Bronchial epithelial cell (primary cell): ENCODE data around the gene C11orf91. TPM values are rescaled to one million over a fixed set of nuclear protein-coding genes. Genes with fewer than 3 reads are reported as not detected.
A peak's percentile ranks its signal among the peaks of the same experiment; 100 is the strongest.

Experiments
- DNase-seq: peaks from one replicate; pipeline ENCODE4 v3.0.0-alpha.2; 2010; ENCODE audit warnings: low read depth
- FAIRE-seq: peaks from 2 replicates; lab custom pipeline; 2011; peaks lifted over from hg19 to GRCh38; lab: Jason Lieb, UNC
- H3K27me3 ChIP-seq: 2 replicates; pipeline ENCODE4 v1.5.1; 2011; ENCODE audit warnings: low read length; ENCODE audit not compliant: control insufficient read depth, insufficient read depth
- H3K36me3 ChIP-seq: 2 replicates; pipeline ENCODE4 v1.5.1; 2011; ENCODE audit warnings: low read length; ENCODE audit not compliant: control insufficient read depth, insufficient read depth
- H3K4me3 ChIP-seq: 2 replicates; pipeline ENCODE4 v1.5.1; 2011; ENCODE audit warnings: mild to moderate bottlenecking, low read depth, low read length, control low read depth
- total RNA-seq: library from RNA; depleted of rRNA; stranded (reverse); fragments of >200 nt; gene quantifications from 2 replicates; pipeline ENCODE4 v1.2.1, GENCODE V29; 2014
- TF ChIP-seq, protein P1 (sequence below): IDR thresholded peaks from 2 replicates; pipeline ENCODE4 v1.5.1; 2011; ENCODE audit warnings: mild to moderate bottlenecking, moderate library complexity, low read length, control low read depth, inconsistent platforms; ENCODE audit not compliant: insufficient read depth, severe bottlenecking

C11orf91 gene
- total RNA-seq, 1 donor from 2014 or later, result not detected

DNA sequence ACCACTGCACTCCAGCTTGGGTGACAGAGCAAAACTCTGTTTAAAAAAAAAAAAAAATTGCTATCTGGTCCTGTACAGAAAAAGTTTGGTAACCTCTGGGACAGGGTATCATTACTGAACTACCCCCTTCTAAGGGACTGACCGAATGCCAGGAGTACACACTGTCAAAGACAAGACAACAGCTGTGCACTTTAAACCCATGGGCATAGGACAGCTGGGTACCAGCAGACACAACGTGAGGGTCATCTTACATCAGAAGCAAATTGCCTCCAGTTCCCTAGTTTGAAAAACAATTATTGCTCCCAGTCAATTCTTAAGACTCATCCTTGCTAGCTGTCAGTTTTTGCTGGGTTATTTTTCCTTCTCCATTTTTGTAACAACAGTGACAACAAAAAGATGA is 17.8 kb upstream of the C11orf91 start:
- Histone ChIP-seq H3K36me3 (peaks cover 8% of the 10 kb centered on the region), H3K4me3 (no peak overlapping the region), H3K27me3 (no peaks in the 10 kb centered on the region)
- TF ChIP-seq, protein P1, sequence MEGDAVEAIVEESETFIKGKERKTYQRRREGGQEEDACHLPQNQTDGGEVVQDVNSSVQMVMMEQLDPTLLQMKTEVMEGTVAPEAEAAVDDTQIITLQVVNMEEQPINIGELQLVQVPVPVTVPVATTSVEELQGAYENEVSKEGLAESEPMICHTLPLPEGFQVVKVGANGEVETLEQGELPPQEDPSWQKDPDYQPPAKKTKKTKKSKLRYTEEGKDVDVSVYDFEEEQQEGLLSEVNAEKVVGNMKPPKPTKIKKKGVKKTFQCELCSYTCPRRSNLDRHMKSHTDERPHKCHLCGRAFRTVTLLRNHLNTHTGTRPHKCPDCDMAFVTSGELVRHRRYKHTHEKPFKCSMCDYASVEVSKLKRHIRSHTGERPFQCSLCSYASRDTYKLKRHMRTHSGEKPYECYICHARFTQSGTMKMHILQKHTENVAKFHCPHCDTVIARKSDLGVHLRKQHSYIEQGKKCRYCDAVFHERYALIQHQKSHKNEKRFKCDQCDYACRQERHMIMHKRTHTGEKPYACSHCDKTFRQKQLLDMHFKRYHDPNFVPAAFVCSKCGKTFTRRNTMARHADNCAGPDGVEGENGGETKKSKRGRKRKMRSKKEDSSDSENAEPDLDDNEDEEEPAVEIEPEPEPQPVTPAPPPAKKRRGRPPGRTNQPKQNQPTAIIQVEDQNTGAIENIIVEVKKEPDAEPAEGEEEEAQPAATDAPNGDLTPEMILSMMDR, result no peak
- DNase-seq (no peak), FAIRE-seq (no peak)

DNA sequence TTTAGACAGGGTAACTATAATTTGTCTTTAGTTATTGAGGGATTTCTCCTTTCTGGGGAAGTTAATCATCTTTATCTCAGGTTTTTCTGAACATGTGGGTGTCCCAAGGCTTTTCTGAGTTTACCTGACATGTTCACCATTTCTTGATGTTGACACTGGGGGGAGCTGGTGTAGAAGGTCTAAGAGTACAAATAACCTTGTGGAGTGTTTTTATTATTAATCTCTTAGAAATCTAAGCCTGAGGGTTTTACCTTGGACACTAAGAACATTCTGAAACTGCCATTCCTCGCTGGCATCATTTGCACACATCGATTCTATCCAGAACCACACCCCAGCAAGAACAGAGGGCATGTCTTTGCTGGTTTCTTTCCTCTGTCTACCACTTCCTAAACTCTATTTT is 15.6 kb upstream of the C11orf91 start:
- no peak overlapping the region for H3K4me3 ChIP-seq
- FAIRE-seq (no peak), DNase-seq (peak; percentile 69)
- no peaks in the 10 kb centered on the region for H3K27me3 ChIP-seq
- TF ChIP-seq, protein P1, result peak; percentile 24
- H3K36me3 ChIP-seq, result peaks cover 5% of the 10 kb centered on the region

DNA sequence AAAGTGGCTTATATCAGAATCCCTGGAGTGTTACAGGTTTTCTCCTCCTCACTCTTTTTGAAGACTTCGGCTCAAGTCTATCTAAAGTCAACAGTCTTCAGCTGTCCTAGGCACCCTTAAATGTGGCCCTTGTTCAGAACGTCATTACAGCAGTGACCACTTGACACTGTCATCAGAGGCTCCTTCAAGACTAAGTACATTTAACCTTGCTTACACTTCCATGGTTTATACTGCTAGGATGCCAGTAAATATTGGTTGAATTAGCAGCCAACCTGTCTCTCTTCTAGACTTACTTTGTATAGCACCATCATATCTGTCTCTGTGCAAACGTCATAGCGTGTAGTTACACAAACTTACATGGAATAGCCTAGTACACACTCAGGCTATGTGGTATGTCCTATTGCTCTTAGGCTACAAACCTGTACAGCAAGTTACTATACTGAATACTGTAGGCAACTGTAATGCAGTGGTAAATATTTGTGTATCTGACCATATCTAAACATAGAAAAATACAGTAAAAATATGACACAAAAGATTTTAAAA is 13.3 kb upstream of the C11orf91 start:
- no peak for DNase-seq
- no peak for FAIRE-seq
- Histone ChIP-seq H3K27me3 (no peaks in the 10 kb centered on the region), H3K4me3 (no peak overlapping the region), H3K36me3 (peaks cover 7% of the 10 kb centered on the region)
- TF ChIP-seq, protein P1, result no peak

DNA sequence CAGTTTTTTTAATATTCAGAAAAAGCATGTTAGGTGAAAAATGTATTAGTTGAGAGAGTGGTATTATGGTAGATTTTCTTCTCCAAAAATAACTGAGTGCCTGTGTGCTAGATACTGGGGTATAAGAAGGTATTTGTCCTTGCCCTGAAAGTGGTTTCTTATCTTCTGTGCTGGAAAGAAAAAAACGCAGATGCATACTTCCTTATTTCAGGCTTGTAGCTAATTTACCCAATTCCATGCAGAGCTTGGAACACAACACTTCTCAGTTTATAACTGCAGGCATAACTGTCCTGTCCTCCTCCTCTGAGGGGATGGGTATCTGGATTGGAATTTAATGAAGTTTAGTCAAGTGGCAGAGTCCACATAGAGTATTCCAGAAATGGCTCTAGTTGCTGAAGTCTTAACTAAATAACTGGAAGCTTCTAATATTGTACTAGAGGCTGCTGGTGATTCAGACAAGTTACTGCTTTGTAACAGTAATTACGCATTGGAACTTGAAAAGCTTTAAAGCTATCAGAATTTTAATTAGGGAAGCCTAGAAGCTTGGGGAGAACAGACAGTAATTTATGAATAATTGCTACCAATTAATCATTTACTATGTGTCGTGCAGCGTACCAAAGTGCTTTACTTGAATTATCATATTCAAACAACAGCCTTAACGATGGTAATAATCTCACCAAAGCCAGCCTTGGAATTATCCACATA is 12.7 kb upstream of the C11orf91 start:
- FAIRE-seq (no peak), DNase-seq (no peak)
- TF ChIP-seq, protein P1, result no peak
- no peaks in the 10 kb centered on the region for H3K27me3 ChIP-seq
- peaks cover 7% of the 10 kb centered on the region for H3K36me3 ChIP-seq
- H3K4me3 ChIP-seq, result no peak overlapping the region

DNA sequence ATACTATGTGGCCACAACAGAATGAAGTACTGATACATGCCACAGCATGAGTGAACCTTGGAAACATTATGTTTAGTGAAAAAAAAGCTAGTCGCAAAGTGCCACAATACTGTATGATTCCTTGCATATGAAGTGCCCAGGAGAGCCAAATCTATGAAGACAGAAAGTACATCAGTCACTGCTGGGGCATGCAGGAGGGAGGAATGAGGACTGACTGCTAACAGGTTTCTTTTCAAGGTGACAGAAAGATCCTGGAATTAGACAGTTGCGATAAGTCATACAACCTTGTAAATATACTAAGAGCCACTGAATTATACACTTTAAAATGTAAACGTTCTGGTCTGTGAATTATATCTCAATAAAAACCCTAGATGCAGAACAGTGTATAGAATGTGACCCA is 11.8 kb upstream of the C11orf91 start:
- no peak for DNase-seq
- FAIRE-seq, result no peak
- no peak overlapping the region for H3K4me3 ChIP-seq
- H3K36me3 ChIP-seq, result peaks cover 8% of the 10 kb centered on the region
- H3K27me3 ChIP-seq, result no peaks in the 10 kb centered on the region
- TF ChIP-seq, protein P1, result no peak
